ENCODE data around the gene TMC8. TPM values are rescaled to one million over a fixed set of nuclear protein-coding genes. Genes with fewer than 3 reads are reported as not detected.

TMC8 gene
- polyA plus RNA-seq, 1 donor from 2014 or later = 0.41 TPM

DNA sequence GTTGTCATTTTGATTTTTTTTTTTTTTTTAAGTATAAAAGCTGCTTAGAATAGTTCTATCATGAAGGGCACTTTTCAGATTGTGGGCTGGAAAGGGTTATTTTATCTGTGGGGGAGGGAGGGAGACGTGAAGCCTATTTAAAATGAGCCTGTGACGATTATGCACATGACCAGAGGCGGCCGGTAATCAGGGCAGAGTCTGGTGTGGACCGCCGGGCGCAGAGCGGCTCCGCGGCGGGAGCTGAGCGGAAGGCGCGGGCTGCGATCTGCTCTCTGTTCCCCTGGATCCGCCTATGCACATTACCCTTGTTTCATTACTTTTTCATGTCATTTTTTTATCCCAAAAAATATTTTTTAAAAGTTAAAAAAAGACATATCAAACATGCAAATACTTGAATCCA, 25.5 kb upstream of the TMC8 start:
- Histone ChIP-seq H3K27me3 (ENCODE audit: insufficient read depth, low read depth, low read length) (no peaks in the 10 kb centered on the region), H4K20me1 (ENCODE audit: insufficient read depth) (no peaks in the 10 kb centered on the region), H3F3A (ENCODE audit: insufficient read depth, low read length, poor library complexity, severe bottlenecking) (no peaks in the 10 kb centered on the region), H3K9me3 (ENCODE audit: low read length) (no peaks in the 10 kb centered on the region), H3K9me2 (ENCODE audit: insufficient read depth, low read length) (no peaks in the 10 kb centered on the region), H3K4me3 (ENCODE audit: low read length) (no peak overlapping the region), H3K9ac (ENCODE audit: low read length) (no peak overlapping the region), H2AFZ (ENCODE audit: low read depth, low read length) (no peak overlapping the region), H3K4me2 (ENCODE audit: low read length) (no peak overlapping the region), H3K79me2 (replicated peaks; ENCODE audit: insufficient read depth, low read length) (no peaks in the 10 kb centered on the region), H3K36me3 (ENCODE audit: insufficient read depth, low read length) (peaks cover 12% of the 10 kb centered on the region), H3K27ac (ENCODE audit: low read length) (no peak overlapping the region)
- TF ChIP-seq MXI1 (conservative IDR thresholded peaks at IDR 0.05; ENCODE audit: poor library complexity, severe bottlenecking) = no peak
- no peak for TF ChIP-seq POLR2AphosphoS5 (IDR thresholded peaks at IDR 0.05)
- TF ChIP-seq TAF1 (IDR thresholded peaks at IDR 0.05; ENCODE audit: low read depth) = no peak
- no peak for TF ChIP-seq SMC3 (conservative IDR thresholded peaks at IDR 0.05; ENCODE audit: poor library complexity)
- TF ChIP-seq, protein P1, sequence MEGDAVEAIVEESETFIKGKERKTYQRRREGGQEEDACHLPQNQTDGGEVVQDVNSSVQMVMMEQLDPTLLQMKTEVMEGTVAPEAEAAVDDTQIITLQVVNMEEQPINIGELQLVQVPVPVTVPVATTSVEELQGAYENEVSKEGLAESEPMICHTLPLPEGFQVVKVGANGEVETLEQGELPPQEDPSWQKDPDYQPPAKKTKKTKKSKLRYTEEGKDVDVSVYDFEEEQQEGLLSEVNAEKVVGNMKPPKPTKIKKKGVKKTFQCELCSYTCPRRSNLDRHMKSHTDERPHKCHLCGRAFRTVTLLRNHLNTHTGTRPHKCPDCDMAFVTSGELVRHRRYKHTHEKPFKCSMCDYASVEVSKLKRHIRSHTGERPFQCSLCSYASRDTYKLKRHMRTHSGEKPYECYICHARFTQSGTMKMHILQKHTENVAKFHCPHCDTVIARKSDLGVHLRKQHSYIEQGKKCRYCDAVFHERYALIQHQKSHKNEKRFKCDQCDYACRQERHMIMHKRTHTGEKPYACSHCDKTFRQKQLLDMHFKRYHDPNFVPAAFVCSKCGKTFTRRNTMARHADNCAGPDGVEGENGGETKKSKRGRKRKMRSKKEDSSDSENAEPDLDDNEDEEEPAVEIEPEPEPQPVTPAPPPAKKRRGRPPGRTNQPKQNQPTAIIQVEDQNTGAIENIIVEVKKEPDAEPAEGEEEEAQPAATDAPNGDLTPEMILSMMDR (IDR thresholded peaks at IDR 0.05; ENCODE audit: poor library complexity, severe bottlenecking) = no peak

DNA sequence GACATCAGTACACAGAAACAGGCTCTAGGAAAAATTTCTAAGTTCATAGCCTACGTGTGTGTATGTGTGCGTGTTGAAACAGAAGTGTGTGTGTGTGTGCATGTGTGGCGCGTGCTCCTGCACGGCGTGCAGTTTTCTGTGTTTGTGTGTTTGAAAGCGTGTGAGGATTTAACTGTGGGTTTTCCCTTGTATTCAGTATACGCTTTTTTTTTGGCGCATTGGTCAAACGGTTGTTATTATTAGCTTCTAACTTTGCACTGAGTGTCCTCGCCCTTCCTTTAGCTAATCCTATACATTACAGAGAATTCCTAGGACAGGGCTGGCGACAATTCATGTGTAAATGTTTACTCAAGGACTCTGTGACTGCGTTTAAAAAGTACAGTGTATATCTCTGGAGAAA, 25.0 kb upstream of the TMC8 start:
- Histone ChIP-seq H3K9me3 (ENCODE audit: low read length) (no peaks in the 10 kb centered on the region), H3K9me2 (ENCODE audit: insufficient read depth, low read length) (no peaks in the 10 kb centered on the region), H2AFZ (ENCODE audit: low read depth, low read length) (no peak overlapping the region), H3F3A (ENCODE audit: insufficient read depth, low read length, poor library complexity, severe bottlenecking) (no peaks in the 10 kb centered on the region), H3K9ac (ENCODE audit: low read length) (no peak overlapping the region), H3K36me3 (ENCODE audit: insufficient read depth, low read length) (peaks cover 12% of the 10 kb centered on the region), H3K4me3 (ENCODE audit: low read length) (no peak overlapping the region), H3K79me2 (replicated peaks; ENCODE audit: insufficient read depth, low read length) (no peaks in the 10 kb centered on the region), H3K27ac (ENCODE audit: low read length) (no peak overlapping the region), H3K4me2 (ENCODE audit: low read length) (no peak overlapping the region), H3K27me3 (ENCODE audit: insufficient read depth, low read depth, low read length) (no peaks in the 10 kb centered on the region), H4K20me1 (ENCODE audit: insufficient read depth) (no peaks in the 10 kb centered on the region)
- no peak for TF ChIP-seq EP300 (conservative IDR thresholded peaks at IDR 0.05; ENCODE audit: poor library complexity, severe bottlenecking)
- TF ChIP-seq, protein P2, sequence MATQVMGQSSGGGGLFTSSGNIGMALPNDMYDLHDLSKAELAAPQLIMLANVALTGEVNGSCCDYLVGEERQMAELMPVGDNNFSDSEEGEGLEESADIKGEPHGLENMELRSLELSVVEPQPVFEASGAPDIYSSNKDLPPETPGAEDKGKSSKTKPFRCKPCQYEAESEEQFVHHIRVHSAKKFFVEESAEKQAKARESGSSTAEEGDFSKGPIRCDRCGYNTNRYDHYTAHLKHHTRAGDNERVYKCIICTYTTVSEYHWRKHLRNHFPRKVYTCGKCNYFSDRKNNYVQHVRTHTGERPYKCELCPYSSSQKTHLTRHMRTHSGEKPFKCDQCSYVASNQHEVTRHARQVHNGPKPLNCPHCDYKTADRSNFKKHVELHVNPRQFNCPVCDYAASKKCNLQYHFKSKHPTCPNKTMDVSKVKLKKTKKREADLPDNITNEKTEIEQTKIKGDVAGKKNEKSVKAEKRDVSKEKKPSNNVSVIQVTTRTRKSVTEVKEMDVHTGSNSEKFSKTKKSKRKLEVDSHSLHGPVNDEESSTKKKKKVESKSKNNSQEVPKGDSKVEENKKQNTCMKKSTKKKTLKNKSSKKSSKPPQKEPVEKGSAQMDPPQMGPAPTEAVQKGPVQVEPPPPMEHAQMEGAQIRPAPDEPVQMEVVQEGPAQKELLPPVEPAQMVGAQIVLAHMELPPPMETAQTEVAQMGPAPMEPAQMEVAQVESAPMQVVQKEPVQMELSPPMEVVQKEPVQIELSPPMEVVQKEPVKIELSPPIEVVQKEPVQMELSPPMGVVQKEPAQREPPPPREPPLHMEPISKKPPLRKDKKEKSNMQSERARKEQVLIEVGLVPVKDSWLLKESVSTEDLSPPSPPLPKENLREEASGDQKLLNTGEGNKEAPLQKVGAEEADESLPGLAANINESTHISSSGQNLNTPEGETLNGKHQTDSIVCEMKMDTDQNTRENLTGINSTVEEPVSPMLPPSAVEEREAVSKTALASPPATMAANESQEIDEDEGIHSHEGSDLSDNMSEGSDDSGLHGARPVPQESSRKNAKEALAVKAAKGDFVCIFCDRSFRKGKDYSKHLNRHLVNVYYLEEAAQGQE (IDR thresholded peaks at IDR 0.05; ENCODE audit: borderline replicate concordance) = no peak
- no peak for TF ChIP-seq TAF1 (IDR thresholded peaks at IDR 0.05; ENCODE audit: low read depth)
- no peak for TF ChIP-seq MXI1 (conservative IDR thresholded peaks at IDR 0.05; ENCODE audit: poor library complexity, severe bottlenecking)
- no peak for TF ChIP-seq POLR2AphosphoS5 (IDR thresholded peaks at IDR 0.05)
- TF ChIP-seq, protein P1 (IDR thresholded peaks at IDR 0.05; ENCODE audit: poor library complexity, severe bottlenecking) = no peak
- no peak for TF ChIP-seq EZH2 (IDR thresholded peaks at IDR 0.05; ENCODE audit: borderline replicate concordance, insufficient read depth, low read length, poor library complexity, severe bottlenecking)
- TF ChIP-seq SMC3 (conservative IDR thresholded peaks at IDR 0.05; ENCODE audit: poor library complexity) = no peak
- no peak for TF ChIP-seq RAD21 (conservative IDR thresholded peaks at IDR 0.05)

Data from neural cell (in vitro differentiated cells).